Peyer's patch (tissue), 4 donors: ENCODE results near the gene LRP2BP.
"Not testable (repeated sequence)": the region's sequence is repeated elsewhere in the genome, so short reads cannot be mapped to it uniquely, and the experiment has no call there.

ENCODE experiments used
- CTCF ChIP-seq, 6 experiments: fragments of 450-650 bp in 4 of 6; fragments of 200-600 bp in 2 of 6; sonication (generic) in 1 of 6; IDR thresholded peaks; one replicate each; pipeline ENCODE4 v1.5.1; 2017 to 2019; ENCODE audit warnings: antibody characterized with exemption in 6 of 6, mild to moderate bottlenecking in 3 of 6, moderate library complexity in 1 of 6
- POLR2A ChIP-seq, 2 donors: fragments of 450-650 bp; IDR thresholded peaks; one replicate each; pipeline ENCODE4 v1.5.1; 2017; ENCODE audit warnings: antibody characterized with exemption in 2 of 2, mild to moderate bottlenecking in 2 of 2, moderate library complexity in 2 of 2

- TF ChIP-seq POLR2A, CTCF (IDR thresholded peaks at IDR 0.05): not testable (repeated sequence)
These were observed 70.0 kb downstream of the LRP2BP start for GRCh38 chr4:185325721-185326120.
